ENCODE data around the gene KLHL13. TPM values are rescaled to one million over a fixed set of nuclear protein-coding genes. Genes with fewer than 3 reads are reported as not detected.

KLHL13 gene
- total and polyA plus RNA-seq, 2 of the 8 experiments (the other 6 are each of a cell fraction or from before 2014, with no cell fraction given), result 6.4 to 12.8 TPM

DNA sequence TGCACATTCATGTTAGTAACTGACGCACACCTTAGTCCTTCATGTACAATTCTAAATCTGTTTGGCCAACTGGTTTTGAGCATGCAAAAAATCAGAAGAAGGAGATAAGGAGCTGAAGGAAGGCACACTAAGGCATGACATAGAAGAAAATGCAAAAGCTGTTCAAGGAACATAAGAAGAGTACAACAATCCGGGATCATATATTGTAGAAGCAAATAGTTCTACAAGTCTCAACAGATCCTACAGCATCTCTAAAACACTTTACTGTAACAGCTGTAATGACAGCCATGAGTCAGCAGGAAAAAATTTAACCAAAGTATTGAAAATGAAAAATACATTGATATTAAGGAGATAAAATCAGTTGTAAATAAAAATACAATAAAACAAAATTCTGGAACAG lies 57.7 kb downstream of the KLHL13 start:
- H3K79me1 ChIP-seq (ENCODE audit: low read depth, low read length), result no peaks in the 10 kb centered on the region
- no peak overlapping the region for H3K56ac ChIP-seq (replicated peaks; ENCODE audit: insufficient read length, low read depth, low read length)
- H3K4me3 ChIP-seq (ENCODE audit: extremely low read depth in 1 of 4, insufficient read depth in 2 of 4, low read depth in 3 of 4, low read length in 4 of 4), result no peak overlapping the region
- no peak overlapping the region for H2AFZ ChIP-seq (ENCODE audit: low read length)
- no peak overlapping the region for H3K4ac ChIP-seq (replicated peaks; ENCODE audit: insufficient read length, low read depth, low read length)
- DNase-seq (ENCODE audit: low read depth in 1 of 2, low spot score in 2 of 2) (no peak), FAIRE-seq (no peak)
- WGBS, 2 experiments (ENCODE audit: extremely low coverage in 1 of 2, insufficient coverage in 1 of 2, insufficient read length in 1 of 2, insufficient replicate concordance in 2 of 2, low coverage in 1 of 2, low lambda C conversion rate in 2 of 2, missing lambda C conversion rate in 1 of 2), result 96% methylated on average over 2 of the region's 2 CpGs; no CpG with 5 or more reads in 1 of the 2 experiments
- CTCF ChIA-PET (ENCODE audit: partially characterized antibody), result interaction anchor here (0.6 to 0.9 kb wide), 2 partner anchors 10 to 878 kb away, joined by 3 to 4 read pairs; no protein-coding TSS in a partner anchor
- H4K5ac ChIP-seq (ENCODE audit: insufficient read length, low read depth, low read length), result no peak overlapping the region
- no peaks in the 10 kb centered on the region for H3K36me3 ChIP-seq (ENCODE audit: control insufficient read depth in 2 of 4, insufficient read depth in 4 of 4, low read length in 3 of 4)
- H2BK12ac ChIP-seq (ENCODE audit: low read depth, low read length), result no peak overlapping the region
- H3K14ac ChIP-seq (ENCODE audit: insufficient read length), result no peak overlapping the region
- no peak overlapping the region for H2BK120ac ChIP-seq (replicated peaks; ENCODE audit: low read depth, low read length)
- H4K20me1 ChIP-seq (replicated peaks in 1 of 2; ENCODE audit: control insufficient read depth in 1 of 2, insufficient read depth in 2 of 2, low read length in 2 of 2), result no peaks in the 10 kb centered on the region
- no peaks in the 10 kb centered on the region for H3K27me3 ChIP-seq (replicated peaks in 1 of 4; ENCODE audit: control insufficient read depth in 3 of 4, extremely low read depth in 1 of 4, insufficient read depth in 3 of 4, low read length in 3 of 4)
- no peak overlapping the region for H3K27ac ChIP-seq (ENCODE audit: low read depth, low read length)
- H3K79me2 ChIP-seq (ENCODE audit: control insufficient read depth in 1 of 2, insufficient read depth in 2 of 2, low read length in 2 of 2), result no peaks in the 10 kb centered on the region
- H2BK15ac ChIP-seq (ENCODE audit: low read length), result no peak overlapping the region
- H2BK20ac ChIP-seq (ENCODE audit: low read length), result no peak overlapping the region
- POLR2A ChIA-PET (ENCODE audit: partially characterized antibody), result no interaction called here
- no peaks in the 10 kb centered on the region for H3K4me1 ChIP-seq (replicated peaks in 1 of 4; ENCODE audit: control insufficient read depth in 3 of 4, insufficient read depth in 4 of 4, low read length in 3 of 4)
- H3K18ac ChIP-seq (ENCODE audit: extremely low read depth, low read length), result no peak overlapping the region
- no peak overlapping the region for H3K9ac ChIP-seq (replicated peaks in 1 of 4; ENCODE audit: extremely low read depth in 1 of 4, low read depth in 3 of 4, low read length in 3 of 4)
- H4K8ac ChIP-seq (ENCODE audit: extremely low read depth, insufficient read depth, low read length), result no peak overlapping the region
- no peak overlapping the region for H3K4me2 ChIP-seq (ENCODE audit: insufficient read depth in 1 of 2, low read depth in 2 of 2, low read length in 2 of 2)
- no peak overlapping the region for H2AK5ac ChIP-seq (ENCODE audit: low read depth, low read length)
- no peaks in the 10 kb centered on the region for H3K23me2 ChIP-seq (ENCODE audit: low read depth, low read length)
- no peak overlapping the region for H4K91ac ChIP-seq (replicated peaks; ENCODE audit: insufficient read length, low read length)
- no peaks in the 10 kb centered on the region for H3K9me3 ChIP-seq (ENCODE audit: insufficient read depth in 2 of 2, low read depth in 1 of 2, low read length in 1 of 2)
- no peak overlapping the region for H2BK5ac ChIP-seq (ENCODE audit: low read depth, low read length)
- H3K23ac ChIP-seq (ENCODE audit: insufficient read length), result no peak overlapping the region
- TF ChIP-seq, protein P1, sequence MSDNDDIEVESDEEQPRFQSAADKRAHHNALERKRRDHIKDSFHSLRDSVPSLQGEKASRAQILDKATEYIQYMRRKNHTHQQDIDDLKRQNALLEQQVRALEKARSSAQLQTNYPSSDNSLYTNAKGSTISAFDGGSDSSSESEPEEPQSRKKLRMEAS (IDR thresholded peaks at IDR 0.05), result no peak
- TF ChIP-seq ASH2L (IDR thresholded peaks at IDR 0.05; ENCODE audit: low read length) (no peak), SAP30 (IDR thresholded peaks at IDR 0.05; ENCODE audit: insufficient read depth, insufficient replicate concordance, low read length) (no peak), TAF7 (optimal IDR thresholded peaks at IDR 0.05; ENCODE audit: borderline replicate concordance, low read depth, low read length) (no peak), NANOG (IDR thresholded peaks at IDR 0.05; ENCODE audit: insufficient read depth, low read depth, low read length, poor library complexity, severe bottlenecking) (no peak)

Measured in H1 (cell line).